Mucosa of gallbladder (tissue), 1 donor: ENCODE measurements around the gene ACD. TPM values are rescaled to one million over a fixed set of nuclear protein-coding genes. Genes with fewer than 3 reads are reported as not detected.

Experiments used
- DNase-seq: peaks from one replicate; pipeline ENCODE4 v3.0.0-alpha.2; 2020; ENCODE audit warnings: low spot score
- total RNA-seq: library from RNA; stranded (reverse); gene quantifications from one replicate; pipeline ENCODE4 v1.2.1, GENCODE V29; 2021
- donor health status: DM: no; HTN: no; CAD: no.

Gene ACD
- total RNA-seq, 1 donor from 2014 or later: 25.4 TPM

- DNase-seq: no peak
Measured at GRCh38 chr16:67661886-67662652, 2.0 kb upstream of the ACD start.

GRCh38 chr16:67661101-67661761 is 1.2 kb upstream of the ACD start:
- no peak for DNase-seq

DNA sequence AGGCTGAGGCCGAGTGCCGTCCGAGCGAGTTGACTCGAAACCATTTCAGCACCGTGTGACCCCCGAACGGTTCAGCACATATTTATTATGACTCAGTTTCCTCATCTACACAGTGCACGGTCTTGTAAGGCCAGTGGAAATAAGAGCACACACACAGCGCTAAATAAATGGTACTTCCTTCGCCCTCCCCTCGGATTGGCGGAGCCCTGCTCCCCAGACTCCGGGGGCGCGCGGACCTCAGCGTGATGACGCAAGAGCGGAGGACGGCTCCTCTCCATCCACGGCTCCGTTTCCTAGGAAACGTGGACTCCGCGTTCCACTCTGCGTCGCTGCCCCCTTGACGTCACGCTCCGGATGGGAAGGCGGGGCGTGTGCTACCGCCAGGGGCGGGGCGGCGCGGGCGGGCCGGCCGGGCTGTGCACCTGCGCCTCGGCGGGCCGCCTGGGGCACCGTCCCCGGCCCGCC is 536 bp upstream of the ACD start, which contains the start of gene PARD6A:
Gene PARD6A, plus strand, starts transcription at position 397 of the 465 bp plus-strand sequence. CDS start 79 bp downstream, outside the sequence.
- DNase-seq: peak; percentile 95

- no peak for DNase-seq
Measured at GRCh38 chr16:67658849-67659674, 998 bp downstream of the ACD start.

GRCh38 chr16:67657751-67658518 is 2.1 kb downstream of the ACD start:
- no peak for DNase-seq

DNA sequence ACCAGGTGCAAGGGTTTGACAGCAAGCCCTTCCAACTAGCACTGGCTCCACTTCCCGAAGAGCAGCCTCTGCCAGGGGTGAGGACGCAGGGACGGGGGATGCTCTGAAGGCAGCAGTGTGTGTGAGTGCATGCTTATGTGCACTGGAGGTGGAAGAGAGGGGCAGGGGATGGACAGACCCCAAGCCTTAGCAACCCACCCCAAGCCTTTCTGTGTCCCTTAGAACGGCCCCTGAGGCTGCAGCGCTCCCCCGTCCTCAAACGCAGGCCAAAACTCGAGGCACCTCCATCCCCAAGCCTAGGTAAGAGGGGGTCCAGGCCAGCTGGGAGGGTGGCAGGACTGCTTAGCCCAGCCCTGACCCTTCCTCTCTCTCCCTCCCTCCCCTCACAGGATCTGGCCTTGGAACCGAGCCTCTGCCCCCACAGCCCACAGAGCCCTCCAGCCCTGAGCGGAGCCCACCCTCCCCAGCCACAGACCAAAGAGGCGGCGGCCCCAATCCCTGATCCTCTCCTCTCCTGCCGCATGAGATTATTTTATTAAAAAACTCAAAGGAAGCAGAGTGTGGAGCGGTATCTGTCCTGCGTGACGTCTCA is 2.9 kb downstream of the ACD start:
- no peak for DNase-seq

GRCh38 chr16:67656344-67657016 is 3.6 kb downstream of the ACD start:
- no peak for DNase-seq

DNA sequence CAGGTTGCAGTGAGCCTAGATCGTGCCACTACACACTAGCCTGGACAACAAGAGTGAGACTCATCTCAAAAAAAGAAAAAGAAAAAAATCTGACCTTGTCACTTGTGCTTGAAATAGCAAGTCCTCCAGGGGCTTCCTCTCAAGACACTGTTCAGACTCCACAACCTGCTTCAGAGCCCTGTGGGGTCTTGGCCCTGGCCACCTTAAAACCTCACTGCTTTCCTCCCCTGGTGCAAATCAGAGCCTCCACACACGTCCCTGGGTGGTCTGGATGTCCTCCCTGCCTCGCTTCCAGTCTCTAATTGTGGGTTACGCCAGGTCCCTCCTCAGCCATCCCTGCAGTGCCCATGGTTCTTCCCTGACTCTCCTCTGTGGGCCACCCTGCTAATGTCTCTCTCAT is 4.7 kb downstream of the ACD start:
- no peak for DNase-seq

GRCh38 chr16:67654403-67654911 is 5.6 kb downstream of the ACD start:
- no peak for DNase-seq

- DNase-seq: no peak
Measured at GRCh38 chr16:67653789-67654402, 6.2 kb downstream of the ACD start.

DNA sequence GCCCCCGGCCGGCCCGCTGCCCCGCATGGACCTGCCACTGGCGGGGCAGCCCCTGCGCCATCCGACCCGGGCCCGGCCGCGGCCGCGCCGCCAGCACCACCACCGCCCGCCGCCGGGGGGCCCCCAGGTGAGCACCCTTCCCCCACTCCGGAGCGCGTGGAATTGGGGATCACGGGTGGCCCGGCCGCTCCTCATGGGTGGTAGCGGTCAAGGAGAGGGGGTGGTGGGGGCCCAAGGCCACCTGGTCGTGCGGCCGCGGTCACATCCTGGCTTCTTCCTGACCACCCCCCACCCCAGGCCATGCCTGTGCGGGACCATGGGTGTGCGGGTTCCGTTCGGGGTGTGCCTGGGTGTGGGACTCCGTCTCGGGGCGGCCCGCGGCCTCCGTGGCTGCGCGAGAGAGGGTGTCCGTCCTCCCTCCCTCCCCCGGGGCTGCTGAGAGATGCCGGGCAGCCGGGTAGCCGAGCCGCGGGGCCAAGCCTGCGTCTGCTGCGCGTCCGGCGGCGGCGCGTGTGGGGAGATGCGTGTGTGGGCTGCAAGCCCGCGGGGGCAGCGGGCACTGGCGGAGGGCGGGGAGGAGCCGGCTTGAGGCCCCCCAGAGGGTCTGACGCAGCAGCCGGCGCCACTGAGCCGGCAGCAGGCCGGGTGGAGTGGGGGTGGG is 6.8 kb downstream of the ACD start:
- no peak for DNase-seq

- DNase-seq: no peak
Measured at GRCh38 chr16:67652578-67653127, 7.4 kb downstream of the ACD start.

DNA sequence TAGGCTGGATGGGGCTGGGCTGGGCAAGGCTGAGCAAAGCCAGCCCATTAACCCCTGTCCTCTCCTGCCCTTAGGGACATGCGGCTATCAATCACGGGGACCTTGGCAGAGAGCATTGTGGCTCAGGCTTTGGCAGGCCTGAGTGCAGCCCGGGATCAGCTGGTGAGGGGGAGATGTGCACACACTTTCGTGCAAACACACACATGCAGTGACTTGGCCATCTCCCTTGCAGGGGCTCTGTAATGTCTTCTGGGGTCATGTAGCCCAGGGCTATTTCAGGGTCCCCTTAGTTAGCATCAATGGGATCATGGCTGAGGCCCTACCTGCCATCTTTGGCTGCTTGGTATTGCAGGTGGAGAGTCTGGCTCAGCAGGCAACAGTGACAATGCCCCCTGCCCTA is 8.2 kb downstream of the ACD start:
- no peak for DNase-seq

DNA sequence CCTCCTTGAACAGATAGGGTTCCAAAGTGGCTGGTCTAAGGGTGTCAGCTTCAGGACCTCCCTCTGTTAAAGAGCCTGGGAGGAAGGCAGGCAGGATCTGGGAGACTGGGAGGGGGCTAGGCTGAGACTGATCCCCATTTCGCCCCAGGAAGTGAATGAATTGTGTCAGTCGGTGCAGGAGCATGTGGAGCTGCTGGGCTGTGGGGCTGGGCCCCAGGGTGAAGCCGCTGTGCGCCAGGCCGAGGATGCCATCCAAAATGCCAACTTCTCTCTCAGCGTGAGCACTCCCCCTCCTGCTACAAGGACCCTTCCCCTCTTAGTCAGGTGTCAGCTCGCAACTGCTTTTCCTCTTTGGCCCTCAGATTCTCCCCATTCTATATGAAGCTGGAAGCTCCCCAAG is 9.0 kb downstream of the ACD start:
- DNase-seq: no peak

- DNase-seq: no peak
Measured at GRCh38 chr16:67650023-67650422, 10.0 kb downstream of the ACD start.

DNA sequence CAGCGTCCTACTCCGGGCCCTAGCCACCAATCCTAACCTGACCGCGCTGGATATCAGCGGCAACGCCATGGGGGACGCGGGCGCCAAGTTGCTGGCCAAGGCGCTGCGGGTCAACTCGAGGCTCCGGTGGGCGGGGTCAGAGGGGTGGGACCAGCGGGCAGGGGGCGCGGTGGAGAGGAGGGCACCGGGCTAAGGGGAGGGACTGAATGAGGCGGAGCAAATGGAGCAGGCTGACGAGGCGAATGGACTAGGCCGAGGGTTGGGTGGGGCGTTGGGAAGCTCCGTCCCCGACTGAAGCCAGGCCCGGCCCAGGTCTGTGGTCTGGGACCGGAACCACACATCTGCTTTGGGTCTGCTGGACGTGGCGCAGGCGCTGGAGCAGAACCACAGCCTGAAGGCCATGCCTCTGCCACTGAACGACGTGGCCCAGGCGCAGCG is 10.5 kb downstream of the ACD start:
- DNase-seq: no peak

GRCh38 chr16:67648764-67649407 is 11.2 kb downstream of the ACD start:
- DNase-seq: no peak

GRCh38 chr16:67648088-67648763 is 11.8 kb downstream of the ACD start:
- DNase-seq: no peak
